Ovary (tissue), 9 donors: ENCODE data around the gene C19orf47. TPM values are rescaled to one million over a fixed set of nuclear protein-coding genes. Genes with fewer than 3 reads are reported as not detected.

Experiments used
- DNase-seq, 5 donors: peaks; one replicate each; pipeline ENCODE4 v3.0.0-alpha.2; 2019 to 2020
- H3K27ac ChIP-seq, 2 donors: fragments of 200-600 bp; one replicate each; pipeline versions ENCODE4 v1.5.1 to v1.8.0; 2019 to 2022
- H3K27me3 ChIP-seq: fragments of 200-600 bp; one replicate; pipeline ENCODE4 v1.8.0; 2022
- H3K36me3 ChIP-seq: fragments of 200-600 bp; sonication (generic); one replicate; pipeline ENCODE4 v1.5.1; 2019
- H3K4me1 ChIP-seq: one replicate; pipeline ENCODE4 v1.8.1; 2013; ENCODE audit warnings: mild to moderate bottlenecking, moderate library complexity; ENCODE audit not compliant: insufficient read depth
- H3K4me3 ChIP-seq: fragments of 200-600 bp; sonication (generic); one replicate; pipeline ENCODE4 v1.5.1; 2017
- H3K9me3 ChIP-seq, 2 donors: fragments of 200-600 bp in 1 of 2; sonication (generic) in 1 of 2; one replicate each; pipeline versions ENCODE4 v1.5.1 to v1.8.1; 2013 to 2019; ENCODE audit warnings: mild to moderate bottlenecking in 1 of 2, moderate library complexity in 1 of 2
- CTCF ChIP-seq, 3 donors: fragments of 450-650 bp in 2 of 3; fragments of 200-600 bp in 1 of 3; IDR thresholded peaks; one replicate each; pipeline versions ENCODE4 v1.5.1 to v1.8.0; 2016 to 2022; ENCODE audit warnings: antibody characterized with exemption in 3 of 3, mild to moderate bottlenecking in 1 of 3
- EP300 ChIP-seq: sonication (generic); formaldehyde crosslinking; IDR thresholded peaks from one replicate; pipeline ENCODE4 v1.6.1; 2017; ENCODE audit warnings: antibody characterized with exemption
- POLR2A ChIP-seq: fragments of 450-650 bp; IDR thresholded peaks from one replicate; pipeline ENCODE4 v1.6.1; 2017; ENCODE audit warnings: antibody characterized with exemption, mild to moderate bottlenecking, moderate library complexity
- WGBS, 3 donors: extraction: QIAGEN DNeasy Blood & Tissue Kit in 1 of 3; methylation state at CpG; one replicate each; pipeline versions ENCODE4 v1.1.5 to v1.1.7; 2013 to 2017; 5-methylcytosine and 5-hydroxymethylcytosine counted together
- intact Hi-C, 4 donors: fragments of 100-400 bp; cut with DNase I; formaldehyde crosslinking; loops; one replicate each; pipeline versions ENCODE4 v1.11.0 to v1.15.1; 2022 to 2023
- polyA plus RNA-seq, 2 donors: library from polyadenylated mRNA; stranded (reverse); fragments of 200-250 nt in 1 of 2; fragments of 350-450 nt in 1 of 2; fragmentation: Illumina TruSeq in 1 of 2; extraction: RNeasy Lipid Tissue Mini Kit (QIAGEN cat#74804) in 1 of 2; gene quantifications; one replicate each; pipeline ENCODE4 v1.2.3, GENCODE V29; 2013 to 2014
- total RNA-seq, 7 donors: library from RNA; depleted of rRNA in 2 of 7; stranded (reverse); fragments of >200 nt in 2 of 7; fragmentation: NEBNext Ultra II Directional in 3 of 7; extraction: Animal tissue kit (Norgen Biotek cat#: 25700) in 3 of 7; gene quantifications; one replicate each; pipeline versions ENCODE4 v1.1.0 to v1.2.4, GENCODE V29; 2016 to 2023
- donor health status: DM: no; HTN: no; CAD: no; lungs with moderate emphysema.
- donor health status: DM: no; HTN: no; CAD: no.
- donor health status: Bipolar disorder and iron deficiency.
- donor health status: DM: yes; HTN: yes; CAD: no.
- donor health status: DM: no; HTN: no; CAD: no.
- donor health status: DM: yes; HTN: yes; CAD: no.

C19orf47 gene
- total and polyA plus RNA-seq, 9 donors: 3.5 to 15.8 (median 12.2) TPM

- Histone ChIP-seq H3K4me3 (no peak overlapping the region), H3K9me3 (no peaks in the 10 kb centered on the region), H3K36me3 (no peaks in the 10 kb centered on the region), H3K27ac (no peak overlapping the region), H3K4me1 (no peaks in the 10 kb centered on the region), H3K27me3 (no peaks in the 10 kb centered on the region)
- TF ChIP-seq EP300 (no peak), POLR2A (no peak), CTCF (IDR thresholded peaks at IDR 0.05) (no peak)
- WGBS, 3 donors: 81 to 86% (median 85%) methylated on average over 28 of the region's 28 CpGs
- intact Hi-C loops: no loop called here
- no peak for DNase-seq
Measured at GRCh38 chr19:40383668-40384248, 35.6 kb upstream of the C19orf47 start.

GRCh38 chr19:40381321-40381720, 33.1 kb upstream of the C19orf47 start:
- no peaks in the 10 kb centered on the region for H3K36me3 ChIP-seq
- TF ChIP-seq POLR2A: no peak
- no peak for TF ChIP-seq EP300
- no peak for TF ChIP-seq CTCF (IDR thresholded peaks at IDR 0.05)
- 80 to 85% (median 81%) methylated on average over 3 of the region's 3 CpGs for WGBS, 3 donors
- no peaks in the 10 kb centered on the region for H3K27me3 ChIP-seq
- no peak for DNase-seq
- H3K4me1 ChIP-seq: no peaks in the 10 kb centered on the region
- intact Hi-C loops: no loop called here
- no peak overlapping the region for H3K27ac ChIP-seq
- no peak overlapping the region for H3K4me3 ChIP-seq
- H3K9me3 ChIP-seq: no peaks in the 10 kb centered on the region

GRCh38 chr19:40380199-40381037, 32.2 kb upstream of the C19orf47 start:
- WGBS, 3 donors: 73 to 85% (median 75%) methylated on average over 37 of the region's 37 CpGs
- Histone ChIP-seq H3K4me1 (no peaks in the 10 kb centered on the region), H3K4me3 (no peak overlapping the region), H3K9me3 (no peaks in the 10 kb centered on the region), H3K27ac (no peak overlapping the region), H3K36me3 (no peaks in the 10 kb centered on the region), H3K27me3 (no peaks in the 10 kb centered on the region)
- intact Hi-C loops: no loop called here
- TF ChIP-seq EP300 (no peak), POLR2A (no peak), CTCF (IDR thresholded peaks at IDR 0.05) (no peak)
- no peak for DNase-seq

GRCh38 chr19:40379446-40380198, 31.4 kb upstream of the C19orf47 start:
- no peaks in the 10 kb centered on the region for H3K27me3 ChIP-seq
- no peaks in the 10 kb centered on the region for H3K9me3 ChIP-seq
- no peaks in the 10 kb centered on the region for H3K36me3 ChIP-seq
- TF ChIP-seq CTCF (IDR thresholded peaks at IDR 0.05) (no peak), POLR2A (no peak), EP300 (no peak)
- H3K4me3 ChIP-seq: no peak overlapping the region
- WGBS, 3 donors: 73 to 86% (median 75%) methylated on average over 11 of the region's 11 CpGs
- DNase-seq: no peak
- intact Hi-C loops: no loop called here
- no peaks in the 10 kb centered on the region for H3K4me1 ChIP-seq
- H3K27ac ChIP-seq: no peak overlapping the region
